GM04504 (cell line): ENCODE measurements around the gene ABCC1.
"Not testable (repeated sequence)": the region's sequence is repeated elsewhere in the genome, so short reads cannot be mapped to it uniquely, and the experiment has no call there.

ENCODE experiments used
- DNase-seq: peaks from one replicate; pipeline ENCODE4 v3.0.0-alpha.2; 2012; ENCODE audit warnings: low read depth

The ABCC1 gene

DNA sequence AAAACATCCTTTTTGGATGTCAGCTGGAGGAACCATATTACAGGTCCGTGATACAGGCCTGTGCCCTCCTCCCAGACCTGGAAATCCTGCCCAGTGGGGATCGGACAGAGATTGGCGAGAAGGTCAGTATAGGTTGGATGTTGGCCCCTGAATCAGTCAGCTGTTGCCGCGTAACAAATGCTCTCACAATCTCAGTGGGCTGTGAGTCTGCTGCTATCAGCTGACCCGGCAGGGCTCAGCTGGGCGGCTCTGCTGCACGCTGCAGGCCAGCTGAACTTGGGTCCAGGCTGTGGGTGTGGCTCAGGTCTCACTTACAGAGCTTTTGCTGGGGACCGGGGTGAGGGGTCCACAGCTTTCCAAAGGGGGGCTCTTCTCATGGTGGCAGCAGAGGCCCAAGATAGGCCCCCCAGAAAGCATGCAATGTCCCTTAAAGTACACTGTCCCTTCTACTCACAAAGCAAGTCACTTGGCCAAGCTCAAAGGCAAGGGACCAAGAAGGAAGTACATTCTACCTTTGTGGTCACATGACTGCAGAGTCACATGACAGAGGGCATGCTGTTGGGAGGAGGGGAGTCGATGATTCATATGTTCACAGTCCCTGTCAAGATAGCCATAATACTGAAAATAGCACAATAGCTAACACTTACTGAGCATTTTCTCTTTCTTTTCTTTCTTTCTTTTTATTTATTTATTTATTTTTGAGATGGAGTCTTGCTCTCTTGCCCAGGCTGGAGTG lies 134.2 kb downstream of the ABCC1 start:
- DNase-seq = no peak

DNA sequence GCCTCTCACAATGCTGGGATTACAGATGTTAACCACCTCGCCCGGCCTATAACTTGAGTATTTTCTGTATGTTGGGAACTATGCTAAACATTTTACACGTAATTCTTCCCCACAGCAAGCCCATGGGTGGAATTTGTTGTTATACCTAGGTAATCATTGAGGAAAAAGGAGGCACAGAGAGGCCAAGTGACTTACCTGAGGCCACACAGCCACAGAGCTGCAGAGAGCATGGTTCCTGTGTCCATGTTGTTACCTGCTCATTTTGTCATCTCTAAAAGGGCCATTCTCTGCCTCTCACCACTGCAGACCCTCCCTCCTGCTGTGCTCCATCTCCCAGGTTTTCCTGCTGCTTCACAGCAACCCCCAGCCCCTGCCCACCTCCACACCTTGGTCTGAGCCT lies 135.5 kb downstream of the ABCC1 start:
- DNase-seq = no peak

DNA sequence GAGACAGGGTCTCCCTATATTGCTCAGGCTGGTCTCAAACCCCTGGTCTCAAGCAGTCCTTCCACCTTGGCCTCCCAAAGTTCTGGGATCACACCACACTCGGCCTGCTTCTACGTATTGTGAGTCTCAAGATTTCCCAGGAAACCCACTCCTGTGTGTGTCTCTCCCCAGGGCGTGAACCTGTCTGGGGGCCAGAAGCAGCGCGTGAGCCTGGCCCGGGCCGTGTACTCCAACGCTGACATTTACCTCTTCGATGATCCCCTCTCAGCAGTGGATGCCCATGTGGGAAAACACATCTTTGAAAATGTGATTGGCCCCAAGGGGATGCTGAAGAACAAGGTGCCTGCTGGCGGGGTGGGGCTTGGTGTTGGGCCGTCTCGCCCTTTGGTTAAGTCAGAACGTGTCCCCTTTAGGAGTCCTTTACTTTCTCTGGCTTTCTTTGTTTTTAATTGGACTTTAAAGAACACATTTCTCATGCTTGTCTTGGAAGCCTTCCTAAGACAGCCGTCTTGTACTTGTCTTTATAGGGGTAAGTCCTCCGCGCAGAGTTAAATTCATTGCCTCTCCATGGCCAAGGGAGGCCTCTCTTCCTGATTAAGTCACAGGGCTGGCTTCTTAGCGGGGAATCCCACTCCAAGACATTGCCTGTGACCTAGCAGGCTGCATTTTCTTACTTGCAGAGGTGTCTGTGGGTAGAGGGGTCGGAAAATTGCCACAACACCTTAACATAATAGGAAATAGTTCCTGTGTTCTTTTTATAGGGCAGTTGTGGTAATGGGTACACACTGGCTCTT lies 137.4 kb downstream of the ABCC1 start:
- no peak for DNase-seq

DNA sequence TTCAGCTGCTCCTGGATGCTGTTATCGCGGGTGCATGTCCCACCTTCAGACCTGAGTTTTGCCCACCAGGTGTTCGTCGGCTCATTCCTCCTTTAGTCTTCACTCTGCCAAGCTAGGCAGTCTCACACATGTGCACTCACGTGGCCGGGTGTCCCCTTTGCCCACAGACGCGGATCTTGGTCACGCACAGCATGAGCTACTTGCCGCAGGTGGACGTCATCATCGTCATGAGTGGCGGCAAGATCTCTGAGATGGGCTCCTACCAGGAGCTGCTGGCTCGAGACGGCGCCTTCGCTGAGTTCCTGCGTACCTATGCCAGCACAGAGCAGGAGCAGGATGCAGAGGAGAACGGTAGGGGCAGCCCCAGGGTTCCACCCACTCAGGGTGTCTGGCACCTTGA lies 140.8 kb downstream of the ABCC1 start:
- no peak for DNase-seq

DNA sequence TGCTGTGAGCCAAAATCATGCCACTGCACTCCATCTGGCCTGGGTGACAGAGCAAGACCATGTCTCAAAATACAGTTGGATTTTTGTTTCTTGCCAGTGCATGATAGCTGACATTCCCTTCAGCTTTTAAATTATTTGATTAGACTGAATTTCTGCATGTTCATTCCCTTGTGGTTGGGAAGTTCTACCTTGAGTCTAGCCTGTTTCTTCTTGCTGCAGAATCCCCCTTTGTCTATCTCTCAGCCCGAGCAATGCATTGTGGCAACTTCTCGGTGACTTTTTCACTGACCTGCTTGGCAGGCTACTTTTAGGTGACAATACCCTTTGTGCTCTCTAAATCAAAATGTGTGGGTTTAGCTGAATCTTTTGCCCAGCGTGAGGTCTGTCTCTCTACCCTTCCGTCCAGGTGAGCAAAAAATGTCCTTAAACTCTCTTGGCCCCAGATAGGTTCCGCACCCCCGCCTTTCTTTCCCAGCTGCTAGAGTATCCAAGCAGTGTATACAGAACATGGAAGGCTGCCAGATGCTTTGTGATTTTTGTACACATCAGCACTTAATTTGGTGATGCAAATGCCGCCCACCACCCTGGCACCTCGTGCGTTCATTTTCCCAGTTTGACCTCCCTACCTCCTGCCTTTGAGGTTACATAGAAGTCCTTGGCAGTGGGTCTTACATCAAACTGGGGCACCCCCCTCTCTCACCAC lies 143.7 kb downstream of the ABCC1 start:
- no peak for DNase-seq

DNA sequence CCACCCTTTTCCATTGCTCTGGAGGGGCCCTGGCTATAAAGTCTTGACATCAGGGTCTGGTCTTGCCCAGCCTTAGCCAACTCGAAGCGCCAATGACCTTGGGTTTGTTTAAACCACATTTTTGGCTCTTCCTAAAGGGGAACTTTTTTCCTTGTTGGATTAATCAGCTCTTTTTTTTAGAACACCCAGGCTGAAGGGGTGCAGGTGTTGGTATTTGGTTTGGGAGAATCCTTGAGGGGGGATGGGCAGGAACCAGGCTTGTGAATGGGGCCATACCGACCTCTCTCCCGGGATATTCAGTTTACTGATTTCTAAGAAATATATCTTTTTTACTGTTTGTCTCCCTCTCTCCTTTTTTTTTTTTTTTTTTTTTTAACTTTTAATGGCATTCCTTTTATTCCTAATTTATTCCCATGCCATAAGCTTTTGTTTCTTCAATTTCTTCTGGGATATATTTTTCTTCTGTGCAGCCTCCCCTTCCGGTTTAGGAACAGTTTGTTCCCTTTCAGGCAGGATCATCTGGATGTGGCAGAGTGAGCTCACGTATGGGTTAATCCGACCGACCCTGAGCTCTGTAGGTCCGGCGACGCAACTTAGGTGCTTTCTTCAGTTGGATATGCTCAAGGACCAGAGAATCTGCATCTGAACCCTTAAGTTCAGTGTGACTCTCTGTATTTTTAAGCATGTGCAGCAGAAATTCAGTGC lies 144.4 kb downstream of the ABCC1 start:
- DNase-seq = no peak

DNA sequence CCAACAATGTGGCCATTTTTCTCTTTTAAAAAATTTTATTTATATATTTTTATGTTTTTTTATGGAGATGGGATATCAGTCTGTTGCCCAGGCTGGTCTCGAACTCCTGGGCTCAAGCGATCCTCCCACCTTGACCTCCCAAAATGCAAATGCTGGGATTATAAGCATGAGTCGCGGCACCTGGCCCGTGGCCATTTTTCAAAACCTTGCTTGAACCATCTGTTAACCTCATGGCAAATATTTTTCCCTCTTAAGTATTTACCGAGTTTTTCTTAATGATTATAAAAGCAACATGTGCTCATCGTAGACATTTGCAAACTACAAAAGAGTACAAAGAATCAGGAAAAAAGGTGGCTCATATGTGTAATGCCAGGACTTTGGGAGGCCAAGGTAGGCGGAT lies 146.2 kb downstream of the ABCC1 start:
- no peak for DNase-seq

DNA sequence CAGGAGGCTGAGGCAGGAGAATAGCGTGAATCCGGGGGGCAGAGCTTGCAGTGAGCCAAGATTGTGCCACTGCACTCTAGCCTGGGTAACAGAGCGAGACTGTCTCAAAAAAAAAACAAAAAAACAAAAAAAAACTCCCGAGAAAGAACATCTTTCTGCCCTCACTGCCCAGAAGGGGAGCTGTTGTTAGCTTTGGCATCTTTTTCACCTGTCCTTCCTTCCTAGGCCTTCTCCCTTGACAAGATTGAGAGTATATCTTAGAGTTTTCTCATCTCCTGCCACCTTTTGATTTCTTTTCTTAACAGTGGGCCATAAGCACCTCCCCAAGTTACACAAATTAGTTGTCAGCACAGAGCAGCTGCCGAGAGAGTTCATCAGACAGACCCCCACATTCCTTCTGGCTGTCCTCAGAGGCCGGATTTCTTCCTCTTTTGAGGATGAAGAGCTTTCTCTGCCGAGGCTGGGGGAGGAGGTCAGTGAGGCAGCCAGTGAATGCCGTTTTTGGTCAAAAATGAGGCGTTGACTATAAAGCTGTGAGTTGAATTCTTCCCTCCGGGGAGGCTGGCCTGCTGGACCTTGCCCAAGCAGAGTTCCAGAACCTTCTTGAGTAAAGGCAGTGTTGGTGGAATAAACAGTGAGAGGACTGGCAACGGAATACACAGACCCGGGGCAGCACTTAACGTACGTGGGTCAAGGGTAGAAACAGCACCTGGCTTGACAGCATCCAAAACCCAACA lies 146.9 kb downstream of the ABCC1 start:
- DNase-seq = no peak

DNA sequence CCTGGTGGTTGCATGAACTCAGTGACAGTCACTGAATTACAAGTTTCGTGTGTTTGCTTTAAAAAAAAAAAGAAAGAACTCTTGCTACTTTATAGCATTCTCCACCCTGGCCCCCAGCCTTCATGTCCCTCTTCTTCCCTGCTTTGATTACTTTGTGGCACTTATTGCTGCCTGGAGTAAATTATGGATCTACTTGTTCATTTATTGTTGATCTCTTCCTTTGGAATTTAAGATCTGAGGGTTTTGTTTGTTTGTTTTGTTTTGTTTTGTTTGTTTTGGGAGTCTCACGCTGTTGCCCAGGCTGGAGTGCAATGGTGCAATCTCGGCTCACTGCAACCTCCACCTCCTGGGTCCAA lies 147.4 kb downstream of the ABCC1 start:
- no peak for DNase-seq

DNA sequence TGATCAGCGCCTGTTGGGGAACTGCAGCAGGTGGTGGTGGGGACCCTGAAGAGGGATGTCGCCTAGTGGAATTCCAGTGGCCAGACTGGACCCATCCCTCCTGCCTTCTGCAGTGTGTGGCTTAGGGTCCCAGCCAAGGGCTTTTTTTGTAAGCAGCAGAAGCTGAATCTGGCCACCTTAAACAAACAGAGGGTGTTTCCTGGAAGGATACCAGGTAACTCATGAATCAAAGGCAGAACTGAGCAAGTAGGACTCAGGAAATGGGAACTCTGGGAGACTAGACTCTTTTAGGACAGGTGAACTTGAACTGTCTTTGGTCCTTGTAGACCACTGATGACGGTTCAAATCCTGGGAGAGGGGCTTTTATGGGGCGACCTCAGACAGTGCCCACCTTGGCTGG lies 149.9 kb downstream of the ABCC1 start:
- no peak for DNase-seq

DNA sequence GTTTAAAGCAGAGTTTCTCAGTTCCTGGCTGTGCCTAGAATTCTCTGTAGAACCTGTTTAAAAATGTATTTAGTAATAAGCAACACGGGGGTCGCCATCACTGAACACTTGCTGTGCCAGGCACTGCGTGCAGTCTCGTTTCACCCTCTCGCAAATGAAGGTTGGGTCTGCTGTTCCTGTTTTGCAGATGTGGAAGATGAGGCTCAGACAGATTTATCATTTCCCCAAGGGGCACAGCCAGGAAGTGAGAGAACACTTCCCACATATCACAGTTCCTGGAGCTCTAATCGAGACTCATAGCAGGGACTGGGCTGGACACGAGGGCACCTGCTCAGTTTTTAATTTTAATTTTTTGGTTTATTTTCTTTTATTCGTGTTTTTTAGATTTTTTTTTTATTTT lies 151.2 kb downstream of the ABCC1 start:
- no peak for DNase-seq

DNA sequence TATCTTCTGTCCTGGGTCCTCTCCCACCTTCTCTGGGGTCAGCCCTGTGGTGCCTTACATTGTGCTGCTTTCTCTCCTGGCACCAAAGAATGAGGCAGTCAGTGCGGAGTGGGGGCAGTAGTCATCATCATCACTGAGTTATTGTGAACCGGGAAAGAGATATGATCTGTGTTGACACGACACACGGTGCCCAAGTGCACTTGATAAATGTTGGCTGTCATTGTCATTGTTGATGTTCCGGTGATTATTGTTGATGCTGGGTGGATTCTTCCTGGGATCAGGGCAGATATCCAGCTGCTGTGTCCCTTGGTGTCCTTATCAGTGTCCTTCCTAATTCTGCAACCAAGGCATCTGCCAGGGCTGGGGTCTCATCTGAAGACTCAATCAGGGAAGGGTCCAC lies 152.2 kb downstream of the ABCC1 start:
- no peak for DNase-seq

DNA sequence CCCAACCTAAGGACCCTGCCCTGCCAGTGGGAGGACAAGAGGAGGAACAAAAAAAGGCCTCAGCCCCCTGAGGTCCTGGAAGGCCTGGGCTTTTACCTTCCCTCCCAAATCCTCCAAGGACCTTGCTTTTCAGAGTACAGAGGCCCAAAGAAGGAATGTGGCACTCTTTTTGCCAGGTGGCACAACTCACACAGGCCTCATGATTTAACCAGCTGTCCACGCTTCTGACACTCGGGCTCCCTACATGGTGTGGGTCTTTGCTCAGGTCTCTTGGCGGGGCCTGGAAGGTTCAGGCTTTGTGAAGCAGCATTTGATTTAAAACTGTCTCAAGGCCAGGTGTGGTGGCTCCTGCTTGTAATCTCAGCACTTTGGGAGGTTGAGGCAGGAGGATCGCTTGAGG lies 153.3 kb downstream of the ABCC1 start:
- DNase-seq = no peak

DNA sequence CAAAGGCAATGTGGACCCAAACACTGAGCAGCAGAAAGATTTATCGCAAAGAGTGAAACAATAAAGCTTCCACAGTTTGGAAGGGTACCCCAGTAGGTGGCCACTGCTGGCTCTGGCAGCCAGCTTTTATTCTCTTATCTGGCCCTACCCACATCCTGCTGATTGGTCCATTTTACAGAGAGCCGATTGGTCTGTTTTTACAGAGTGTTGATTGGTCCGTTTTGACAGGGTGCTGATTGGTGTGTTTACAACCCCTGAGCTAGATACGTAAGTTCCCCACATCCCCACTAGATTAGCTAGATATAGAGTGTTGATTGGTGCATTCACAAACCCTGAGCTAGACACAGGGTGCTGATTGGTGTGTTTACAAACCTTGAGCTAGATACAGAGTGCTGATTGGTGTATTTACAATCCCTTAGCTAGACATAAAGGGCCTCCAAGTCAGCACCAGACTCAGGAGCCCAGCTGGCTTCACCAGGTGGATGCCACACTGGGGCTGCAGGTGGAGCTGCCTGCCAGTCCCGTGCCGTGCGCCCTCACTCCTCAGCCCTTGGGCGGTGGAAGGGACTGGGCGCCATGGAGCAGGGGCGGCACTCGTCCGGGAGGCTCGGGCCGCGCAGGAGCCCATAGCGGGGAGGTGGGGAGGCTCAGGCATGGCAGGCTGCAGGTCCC lies 154.9 kb downstream of the ABCC1 start:
- DNase-seq = not testable (repeated sequence)

DNA sequence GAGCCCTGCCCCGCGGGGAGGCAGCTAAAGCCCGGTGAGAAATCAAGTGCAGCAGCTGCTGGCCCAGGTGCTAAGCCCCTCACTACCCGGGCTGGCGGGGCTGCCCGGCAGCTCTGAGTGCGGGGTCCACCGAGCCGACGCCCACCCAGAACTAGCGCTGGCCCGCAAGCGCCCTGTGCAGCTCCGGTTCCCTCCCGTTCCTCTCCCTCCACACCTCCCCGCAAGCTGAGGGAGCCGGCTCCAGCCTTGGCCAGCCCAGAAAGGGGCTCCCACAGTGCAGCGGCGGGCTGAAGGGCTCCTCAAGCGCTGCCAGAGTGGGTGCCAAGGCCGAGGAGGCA lies 155.4 kb downstream of the ABCC1 start:
- not testable (repeated sequence) for DNase-seq

DNA sequence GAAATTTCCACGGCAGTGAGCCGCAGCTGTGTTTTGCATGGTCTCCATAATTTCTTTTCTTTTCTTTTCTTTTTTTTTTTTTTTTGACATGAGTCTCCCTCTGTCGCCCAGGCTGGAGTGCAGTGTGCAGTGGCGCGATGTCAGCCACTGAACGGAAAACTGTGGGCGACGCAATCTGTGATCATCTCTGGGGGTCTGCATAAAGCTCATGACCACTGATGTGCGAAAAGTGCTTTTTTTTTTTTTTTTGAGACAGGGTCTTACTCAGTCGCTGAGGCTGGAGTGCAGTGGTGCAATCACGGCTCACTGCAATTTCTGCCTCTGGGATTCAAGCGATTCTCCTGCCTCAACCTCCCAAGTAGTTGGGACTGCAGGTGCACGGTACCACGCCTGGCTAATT lies 156.2 kb downstream of the ABCC1 start:
- DNase-seq = no peak

DNA sequence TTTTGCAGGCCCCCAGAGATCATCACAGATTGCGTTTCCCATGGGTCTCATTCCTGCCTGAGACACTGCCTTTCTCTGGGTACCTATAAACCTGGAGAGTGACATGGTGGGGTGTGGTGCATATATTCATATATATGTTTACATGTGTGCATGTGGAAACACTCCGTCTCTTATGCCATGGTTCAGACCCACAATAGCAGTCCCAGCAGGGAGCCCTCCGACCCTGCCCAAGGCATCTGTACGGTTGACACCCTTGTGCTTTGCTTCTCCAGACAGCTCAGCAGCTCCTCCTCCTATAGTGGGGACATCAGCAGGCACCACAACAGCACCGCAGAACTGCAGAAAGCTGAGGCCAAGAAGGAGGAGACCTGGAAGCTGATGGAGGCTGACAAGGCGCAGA lies 157.1 kb downstream of the ABCC1 start:
- no peak for DNase-seq

DNA sequence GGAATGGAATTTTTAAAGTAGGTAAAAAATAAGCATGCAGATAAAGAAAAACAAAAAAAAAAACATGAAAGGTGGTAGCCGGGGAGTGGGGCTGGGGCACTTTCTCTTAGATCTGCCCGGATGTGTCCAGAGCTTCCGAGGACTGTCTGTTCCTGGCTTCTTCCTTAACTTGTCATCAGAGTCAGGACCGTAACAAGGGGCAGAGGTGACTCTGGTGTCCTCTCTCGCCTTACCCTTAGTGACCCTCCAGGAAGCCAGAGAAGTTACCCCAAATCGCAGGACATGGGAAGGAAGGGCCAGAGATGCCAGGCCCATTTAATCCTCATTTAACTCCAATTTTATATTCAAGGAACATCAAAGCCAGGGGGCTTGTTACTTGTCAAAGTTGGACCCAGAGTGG lies 158.4 kb downstream of the ABCC1 start:
- DNase-seq = no peak

DNA sequence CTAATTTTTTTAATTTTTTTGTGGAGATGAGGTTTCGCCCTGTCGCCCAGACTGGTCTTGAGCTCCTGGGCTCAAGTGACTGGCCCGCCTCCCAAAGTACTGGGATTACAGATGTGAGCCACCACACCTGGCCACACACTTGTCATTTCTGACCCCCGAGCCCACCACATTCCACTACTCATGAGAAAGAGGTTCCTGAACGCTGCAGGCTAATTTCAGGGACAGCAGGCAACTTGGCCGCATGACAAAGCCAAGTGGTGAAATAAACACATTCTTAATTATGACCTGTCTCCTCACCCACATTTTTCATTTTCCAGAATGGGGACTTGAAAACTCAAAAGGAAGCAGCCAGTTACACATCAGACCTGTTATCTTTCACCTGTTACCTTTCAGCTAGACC lies 159.3 kb downstream of the ABCC1 start:
- no peak for DNase-seq

DNA sequence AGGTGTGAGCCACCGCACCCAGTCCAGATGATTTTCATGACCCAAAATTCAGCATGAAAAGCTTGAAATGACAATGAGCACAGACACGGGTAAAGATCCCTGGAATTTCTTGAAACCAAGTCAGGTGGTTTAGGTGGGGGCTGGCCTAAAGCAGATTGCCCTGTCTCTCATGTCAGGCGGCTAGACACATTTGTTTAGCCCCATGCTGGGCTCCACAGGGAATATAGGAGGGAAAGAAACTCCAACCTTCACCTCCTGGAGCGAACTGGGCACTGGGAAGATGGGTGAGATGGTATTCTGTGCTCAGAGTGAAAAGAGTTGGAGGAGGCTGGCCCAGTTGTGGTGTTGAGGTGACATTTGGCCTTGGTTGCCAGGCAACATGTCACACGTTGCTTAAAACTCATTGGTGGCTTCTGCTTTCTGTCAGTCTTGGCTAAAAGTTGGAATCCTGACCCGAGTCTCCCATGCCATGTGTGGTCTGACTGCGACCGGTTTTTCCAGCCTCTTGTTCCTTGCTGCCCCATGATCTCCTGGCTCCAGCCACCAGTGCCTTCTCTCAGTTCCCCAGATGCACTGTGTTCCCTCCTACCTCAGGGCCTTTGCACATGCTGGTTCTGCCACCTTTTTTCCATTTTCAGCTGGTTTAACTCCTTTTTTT lies 160.2 kb downstream of the ABCC1 start:
- DNase-seq = no peak

DNA sequence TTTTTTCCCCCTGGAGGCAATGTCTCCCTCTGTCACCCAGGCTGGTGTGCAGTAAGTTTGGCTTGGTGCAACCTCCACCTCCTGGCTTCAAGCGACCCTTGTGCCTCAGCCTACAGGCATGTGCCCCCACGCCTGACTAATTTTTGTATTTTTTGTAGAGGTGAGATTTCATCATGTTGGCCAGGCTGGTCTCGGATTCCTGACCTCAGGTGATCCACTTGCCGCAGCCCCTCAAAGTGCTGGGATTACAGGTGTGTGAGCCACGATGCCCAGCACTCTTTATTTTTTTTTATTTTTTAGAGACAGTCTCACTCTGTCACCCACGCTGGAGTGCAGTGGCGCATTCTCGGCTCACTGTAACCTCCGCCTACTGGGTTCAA lies 160.7 kb downstream of the ABCC1 start:
- DNase-seq = no peak
